ENCODE data around the gene RAB9B.

- no peak for TF ChIP-seq POLR2A (IDR thresholded peaks at IDR 0.05; ENCODE audit: extremely low read depth, insufficient read length)
- no peak for TF ChIP-seq CTCF (IDR thresholded peaks at IDR 0.05; ENCODE audit: low read depth, low read length)
Measured at GRCh38 chrX:103864886-103865534, 33.0 kb upstream of the RAB9B start.

Measured in NB4 (cell line).